Neural progenitor cell (in vitro differentiated cells): Measurements from ENCODE around the gene SMG6. TPM values are rescaled to one million over a fixed set of nuclear protein-coding genes. Genes with fewer than 3 reads are reported as not detected.

Experiments used
- DNase-seq: peaks from one replicate; pipeline ENCODE4 v3.0.0-alpha.2; 2016; ENCODE audit warnings: low spot score
- H2AFZ ChIP-seq: fragments of 200-600 bp; sonication (generic); replicated peaks from 2 replicates; pipeline ENCODE4 v1.6.1; 2016; ENCODE audit warnings: antibody characterized with exemption
- H3F3A ChIP-seq: fragments of 200-600 bp; sonication (generic); 2 replicates; pipeline ENCODE4 v1.6.1; 2016; ENCODE audit warnings: antibody characterized with exemption, low read depth
- H3K27ac ChIP-seq: fragments of 200-600 bp; sonication (generic); 2 replicates; pipeline ENCODE4 v1.5.1; 2016; ENCODE audit warnings: mild to moderate bottlenecking
- H3K27me3 ChIP-seq: fragments of 200-600 bp; sonication (generic); 2 replicates; pipeline ENCODE4 v1.6.1; 2016; ENCODE audit warnings: mild to moderate bottlenecking, moderate library complexity
- H3K36me3 ChIP-seq: fragments of 200-600 bp; sonication (generic); 2 replicates; pipeline ENCODE4 v1.5.1; 2016
- H3K4me1 ChIP-seq: fragments of 200-600 bp; sonication (generic); 2 replicates; pipeline ENCODE4 v1.6.1; 2016; ENCODE audit warnings: mixed run types
- H3K4me2 ChIP-seq: fragments of 200-600 bp; sonication (generic); 2 replicates; pipeline ENCODE4 v1.6.1; 2016
- H3K4me3 ChIP-seq: fragments of 200-600 bp; sonication (generic); 2 replicates; pipeline ENCODE4 v1.5.1; 2016
- H3K79me2 ChIP-seq: fragments of 200-600 bp; sonication (generic); 2 replicates; pipeline ENCODE4 v1.6.1; 2016; ENCODE audit warnings: low read depth
- H3K9ac ChIP-seq: fragments of 200-600 bp; sonication (generic); 2 replicates; pipeline ENCODE4 v1.6.1; 2016
- H3K9me3 ChIP-seq: fragments of 200-600 bp; sonication (generic); 2 replicates; pipeline ENCODE4 v1.5.1; 2016; ENCODE audit warnings: low read depth
- H4K20me1 ChIP-seq: fragments of 200-600 bp; sonication (generic); 2 replicates; pipeline ENCODE4 v1.6.1; 2016; ENCODE audit warnings: low read depth
- H3K27ac Mint-ChIP-seq: 3 replicates; pipeline ENCODE4 v1.8.0; 2021; ENCODE audit warnings: mixed read lengths
- H3K27me3 Mint-ChIP-seq: 2 replicates; pipeline ENCODE4 v1.8.0; 2022; ENCODE audit warnings: low read depth, mild to moderate bottlenecking, inconsistent platforms, moderate library complexity, mixed read lengths; ENCODE audit not compliant: insufficient read depth
- H3K36me3 Mint-ChIP-seq: 3 replicates; pipeline ENCODE4 v1.8.0; 2021; ENCODE audit warnings: mixed read lengths
- H3K4me1 Mint-ChIP-seq: 3 replicates; pipeline ENCODE4 v1.8.0; 2021; ENCODE audit warnings: mixed read lengths
- H3K4me3 Mint-ChIP-seq: 3 replicates; pipeline ENCODE4 v1.8.0; 2021; ENCODE audit warnings: mild to moderate bottlenecking, moderate library complexity, mixed read lengths
- H3K9me3 Mint-ChIP-seq: 3 replicates; pipeline ENCODE4 v1.8.0; 2020; ENCODE audit warnings: mixed read lengths
- CTCF ChIP-seq: fragments of 200-600 bp; sonication (generic); IDR thresholded peaks from 2 replicates; pipeline ENCODE4 v1.5.1; 2017; ENCODE audit warnings: antibody characterized with exemption, mild to moderate bottlenecking
- EZH2 ChIP-seq: fragments of 200-600 bp; sonication (generic); IDR thresholded peaks from 2 replicates; pipeline ENCODE4 v1.6.1; 2017; ENCODE audit warnings: antibody characterized with exemption, mild to moderate bottlenecking, moderate library complexity
- EZH2phosphoT487 ChIP-seq: fragments of 200-600 bp; sonication (generic); IDR thresholded peaks from 2 replicates; pipeline ENCODE4 v1.6.1; 2017; ENCODE audit warnings: antibody characterized with exemption
- total RNA-seq: library from RNA; depleted of rRNA; stranded (reverse); fragments of >200 nt; gene quantifications from 2 replicates; pipeline ENCODE4 v1.2.3, GENCODE V29; 2015; ENCODE audit warnings: low replicate concordance

SMG6 gene
- total RNA-seq, 1 donor from 2014 or later = 19.0 TPM

- Mint-ChIP-seq H3K27ac (peak overlapping the region; percentile 95), H3K9me3 (no peaks in the 10 kb centered on the region), H3K36me3 (peaks cover 10% of the 10 kb centered on the region), H3K4me3 (no peak overlapping the region), H3K4me1 (peaks cover 49% of the 10 kb centered on the region), H3K27me3 (peaks cover 3% of the 10 kb centered on the region)
- no peaks in the 10 kb centered on the region for H3K9me3 ChIP-seq
- peaks cover 30% of the 10 kb centered on the region for H3F3A ChIP-seq
- H3K9ac ChIP-seq = no peak overlapping the region
- H3K4me1 ChIP-seq = peaks cover 33% of the 10 kb centered on the region
- DNase-seq = no peak
- TF ChIP-seq EZH2 (no peak), CTCF (no peak), EZH2phosphoT487 (no peak)
- H3K79me2 ChIP-seq = peaks cover 6% of the 10 kb centered on the region
- no peaks in the 10 kb centered on the region for H3K36me3 ChIP-seq
- H3K4me2 ChIP-seq = no peak overlapping the region
- H4K20me1 ChIP-seq = peaks cover 32% of the 10 kb centered on the region
- no peak overlapping the region for H3K27ac ChIP-seq
- no peaks in the 10 kb centered on the region for H3K27me3 ChIP-seq
- H2AFZ ChIP-seq = no peak overlapping the region
- H3K4me3 ChIP-seq = no peak overlapping the region
Measured at GRCh38 chr17:2218426-2218825, 85.2 kb downstream of the SMG6 start.

- Histone ChIP-seq H3K4me2 (peak overlapping the region; percentile 33), H3F3A (peaks cover 35% of the 10 kb centered on the region), H4K20me1 (peaks cover 41% of the 10 kb centered on the region), H3K9ac (no peak overlapping the region), H3K27ac (no peak overlapping the region), H3K36me3 (no peaks in the 10 kb centered on the region), H3K79me2 (peaks cover 6% of the 10 kb centered on the region), H3K4me3 (no peak overlapping the region), H3K9me3 (no peaks in the 10 kb centered on the region), H3K27me3 (no peaks in the 10 kb centered on the region), H2AFZ (no peak overlapping the region), H3K4me1 (peaks cover 42% of the 10 kb centered on the region)
- Mint-ChIP-seq H3K9me3 (no peaks in the 10 kb centered on the region), H3K27ac (peak overlapping the region; percentile 31), H3K27me3 (peaks cover 3% of the 10 kb centered on the region), H3K36me3 (peaks cover 10% of the 10 kb centered on the region), H3K4me1 (peaks cover 29% of the 10 kb centered on the region), H3K4me3 (peak overlapping the region; percentile 11)
- peak; percentile 60 for DNase-seq
- TF ChIP-seq CTCF = no peak
- TF ChIP-seq EZH2 = no peak
- no peak for TF ChIP-seq EZH2phosphoT487
Measured at GRCh38 chr17:2215616-2216364, 87.8 kb downstream of the SMG6 start.

DNA sequence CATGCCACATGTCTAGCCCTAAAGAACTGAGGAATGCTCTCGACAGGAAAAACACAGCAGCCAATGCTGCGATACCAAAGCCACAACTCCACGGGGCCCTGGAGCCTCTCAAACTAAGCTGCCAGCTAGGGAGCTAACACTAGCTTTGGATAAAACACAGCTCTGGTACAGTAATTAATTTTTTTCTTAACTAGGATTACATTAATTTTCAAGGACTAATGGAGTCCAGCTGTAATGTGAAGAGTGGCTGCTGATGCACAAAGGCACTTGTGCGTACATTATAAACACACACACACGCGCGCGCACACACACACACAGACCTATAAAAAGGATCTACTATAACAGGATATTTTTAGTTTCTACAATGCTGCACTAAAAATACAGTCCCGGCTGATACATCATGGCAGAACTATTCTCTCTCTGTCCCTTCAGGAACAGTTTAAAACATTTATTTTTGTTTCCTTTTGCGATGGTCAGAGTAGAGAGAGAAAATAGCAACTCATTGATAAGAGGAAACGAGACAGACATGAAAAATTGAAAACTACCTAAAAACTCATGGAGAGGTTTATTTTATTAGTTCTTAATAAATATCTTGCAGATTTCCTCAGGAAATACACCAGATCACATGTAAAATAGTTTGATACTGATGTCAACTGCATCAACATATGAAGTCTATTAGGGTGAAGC lies 88.5 kb downstream of the SMG6 start:
- Histone ChIP-seq H3K27me3 (no peaks in the 10 kb centered on the region), H3K79me2 (peaks cover 6% of the 10 kb centered on the region), H3K4me1 (peaks cover 49% of the 10 kb centered on the region), H3K9me3 (no peaks in the 10 kb centered on the region), H4K20me1 (peaks cover 48% of the 10 kb centered on the region), H3K4me3 (no peak overlapping the region), H2AFZ (no peak overlapping the region), H3K36me3 (no peaks in the 10 kb centered on the region), H3F3A (peaks cover 41% of the 10 kb centered on the region), H3K9ac (no peak overlapping the region), H3K27ac (no peak overlapping the region), H3K4me2 (peak overlapping the region; percentile 33)
- Mint-ChIP-seq H3K9me3 (no peaks in the 10 kb centered on the region), H3K36me3 (peaks cover 9% of the 10 kb centered on the region), H3K27me3 (peaks cover 3% of the 10 kb centered on the region), H3K4me1 (peaks cover 28% of the 10 kb centered on the region), H3K4me3 (peak overlapping the region; percentile 11), H3K27ac (peak overlapping the region; percentile 35)
- TF ChIP-seq EZH2 (no peak), CTCF (no peak), EZH2phosphoT487 (no peak)
- DNase-seq = peak; percentile 15
